GM19099 (cell line): Measurements from ENCODE around the gene HHAT.

ENCODE experiments used
- POLR2A ChIP-seq: IDR thresholded peaks from 3 replicates; pipeline ENCODE4 v1.6.1; 2011; ENCODE audit warnings: low read depth; ENCODE audit not compliant: insufficient read length; ENCODE audit errors: extremely low read depth

Gene HHAT

GRCh38 chr1:210582205-210582970, 253.7 kb downstream of the HHAT start:
- TF ChIP-seq POLR2A = no peak

GRCh38 chr1:210584439-210585113, 255.9 kb downstream of the HHAT start:
- TF ChIP-seq POLR2A = no peak

GRCh38 chr1:210586771-210587170, 258.1 kb downstream of the HHAT start:
- no peak for TF ChIP-seq POLR2A

GRCh38 chr1:210587566-210587965, 258.9 kb downstream of the HHAT start:
- no peak for TF ChIP-seq POLR2A

- TF ChIP-seq POLR2A = no peak
These were observed 259.7 kb downstream of the HHAT start for GRCh38 chr1:210588357-210588756.

GRCh38 chr1:210588946-210589345, 260.2 kb downstream of the HHAT start:
- no peak for TF ChIP-seq POLR2A

GRCh38 chr1:210591214-210591613, 262.5 kb downstream of the HHAT start:
- no peak for TF ChIP-seq POLR2A

- TF ChIP-seq POLR2A = no peak
These were observed 265.9 kb downstream of the HHAT start for GRCh38 chr1:210594605-210595004.

GRCh38 chr1:210596641-210597040, 267.9 kb downstream of the HHAT start:
- no peak for TF ChIP-seq POLR2A

GRCh38 chr1:210597555-210598134, 268.9 kb downstream of the HHAT start:
- TF ChIP-seq POLR2A = no peak

GRCh38 chr1:210598135-210598652, 269.5 kb downstream of the HHAT start:
- TF ChIP-seq POLR2A = no peak

GRCh38 chr1:210600421-210601159, 271.9 kb downstream of the HHAT start:
- no peak for TF ChIP-seq POLR2A

GRCh38 chr1:210603123-210603522, 274.4 kb downstream of the HHAT start:
- TF ChIP-seq POLR2A = no peak

- TF ChIP-seq POLR2A = no peak
These were observed 276.4 kb downstream of the HHAT start for GRCh38 chr1:210605099-210605498.

- no peak for TF ChIP-seq POLR2A
These were observed 278.7 kb downstream of the HHAT start for GRCh38 chr1:210607361-210607760.
